GM12891 (cell line): ENCODE measurements around the gene NECTIN4.

Experiments
- PAX5 ChIP-seq: IDR thresholded peaks from 2 replicates; pipeline ENCODE4 v1.6.1; 2011; ENCODE audit warnings: low read length, moderate library complexity, mild to moderate bottlenecking; ENCODE audit not compliant: insufficient read depth, severe bottlenecking
- POLR2A ChIP-seq: IDR thresholded peaks from 2 replicates; pipeline ENCODE4 v1.6.1; 2011; ENCODE audit warnings: low read depth, low read length, control low read depth
- POLR2AphosphoS5 ChIP-seq: IDR thresholded peaks from 2 replicates; pipeline ENCODE4 v1.6.1; 2011; ENCODE audit warnings: low read depth, low read length, control low read depth
- TAF1 ChIP-seq: IDR thresholded peaks from 2 replicates; pipeline ENCODE4 v1.6.1; 2011; ENCODE audit warnings: low read depth, low read length, control low read depth

- no peak for TF ChIP-seq POLR2A
- TF ChIP-seq POLR2AphosphoS5 = no peak
- no peak for TF ChIP-seq TAF1
- no peak for TF ChIP-seq PAX5
Observed at GRCh38 chr1:161051219-161051618, 38.1 kb downstream of the NECTIN4 start.
